A549 (cell line): ENCODE data around the gene CAPN7. TPM values are rescaled to one million over a fixed set of nuclear protein-coding genes. Genes with fewer than 3 reads are reported as not detected.

Experiments used
- ATAC-seq, 2 experiments: fragments of 200-7000 bp in 1 of 2; fragments of >200 bp in 1 of 2; cut with Nextera tagmentation in 1 of 2; cut with Tn5 transposase in 1 of 2; 3 replicates each; pipeline versions ENCODE4 v1.8.0 to v1.9.1; 2018 to 2020; ENCODE audit warnings: mild to moderate bottlenecking in 1 of 2, moderate library complexity in 1 of 2
- CTCF ChIA-PET: fragments of 300-600 bp; sonication (Branson Sonifier 250); formaldehyde crosslinking; extraction: SDS; loops from one replicate; lab custom pipeline; 2021; ENCODE audit warnings: antibody characterized with exemption, inconsistent platforms; lab: Yijun Ruan, JAX
- POLR2A ChIA-PET: fragments of 350-600 bp; formaldehyde crosslinking; extraction: SDS; loops from one replicate; lab custom pipeline; 2021; ENCODE audit warnings: antibody characterized with exemption, inconsistent platforms; lab: Yijun Ruan, JAX
- DNase-seq, 2 experiments: peaks; one replicate each; pipeline versions ENCODE4 v3.0.0 to v3.0.0-alpha.2; 2011 to 2016; ENCODE audit warnings: low read depth in 1 of 2, low spot score in 1 of 2
- FAIRE-seq: peaks from 2 replicates; lab custom pipeline; 2011; peaks lifted over from hg19 to GRCh38; lab: Jason Lieb, UNC
- H3K27ac ChIP-seq, 2 experiments: fragments of >200 bp; sonication (Bioruptor Twin); formaldehyde crosslinking; 3 replicates each; pipeline ENCODE4 v1.5.1; 2016 to 2017
- H3K4me1 ChIP-seq: fragments of >200 bp; sonication (Bioruptor Twin); formaldehyde crosslinking; 3 replicates; pipeline ENCODE4 v1.6.1; 2016
- H3K4me2 ChIP-seq: fragments of >200 bp; sonication (Bioruptor Twin); formaldehyde crosslinking; 3 replicates; pipeline ENCODE4 v1.6.1; 2016
- H3K4me3 ChIP-seq: fragments of >200 bp; sonication (Bioruptor Twin); formaldehyde crosslinking; 3 replicates; pipeline ENCODE4 v1.5.1; 2016
- H3K9me3 ChIP-seq: fragments of >200 bp; sonication (Bioruptor Twin); formaldehyde crosslinking; 3 replicates; pipeline ENCODE4 v1.6.1; 2016
- ATOH8 ChIP-seq: fragments of 250-450 bp; sonication (Bioruptor Pico); IDR thresholded peaks from 2 replicates; pipeline ENCODE4 v1.5.0; 2020; ENCODE audit warnings: low read depth, mild to moderate bottlenecking, moderate library complexity
- CHD4 ChIP-seq: fragments of 200-600 bp; sonication (generic); IDR thresholded peaks from 2 replicates; pipeline ENCODE4 v1.6.1; 2016; ENCODE audit warnings: antibody characterized with exemption, mild to moderate bottlenecking, borderline replicate concordance
- CTCF ChIP-seq: fragments of >200 bp; sonication (Bioruptor Twin); formaldehyde crosslinking; IDR thresholded peaks from 3 replicates; pipeline ENCODE4 v1.5.1; 2016
- ELK1 ChIP-seq: fragments of 150-350 bp; IDR thresholded peaks from 2 replicates; pipeline ENCODE4 v1.6.1; 2014; ENCODE audit warnings: low read depth, mild to moderate bottlenecking, low read length
- FOSB ChIP-seq: fragments of 250-450 bp; sonication (Bioruptor Pico); IDR thresholded peaks from 2 replicates; pipeline ENCODE4 v1.5.0; 2020; ENCODE audit warnings: mild to moderate bottlenecking, moderate library complexity
- FOXS1 ChIP-seq: fragments of 250-450 bp; sonication (Bioruptor Pico); IDR thresholded peaks from 2 replicates; pipeline ENCODE4 v1.5.0; 2020; ENCODE audit warnings: mild to moderate bottlenecking, moderate library complexity
- HEYL ChIP-seq: fragments of 250-450 bp; sonication (Bioruptor Pico); IDR thresholded peaks from 2 replicates; pipeline ENCODE4 v1.8.0; 2021; ENCODE audit warnings: mild to moderate bottlenecking, moderate library complexity
- HMGXB4 ChIP-seq: fragments of 250-450 bp; sonication (Bioruptor Pico); IDR thresholded peaks from 2 replicates; pipeline ENCODE4 v1.5.0; 2021; ENCODE audit warnings: mild to moderate bottlenecking, moderate library complexity, borderline replicate concordance
- HOXA7 ChIP-seq: fragments of 250-450 bp; sonication (Bioruptor Pico); IDR thresholded peaks from 2 replicates; pipeline ENCODE4 v1.5.0; 2020; ENCODE audit warnings: mild to moderate bottlenecking, moderate library complexity
- JUN ChIP-seq, 2 experiments: fragments of >200 bp; sonication (Bioruptor Twin); formaldehyde crosslinking; IDR thresholded peaks; 2 replicates in 1 of 2; 3 replicates in 1 of 2; pipeline ENCODE4 v1.6.1; 2016 to 2017
- MAFK ChIP-seq: fragments of 450-650 bp; IDR thresholded peaks from 2 replicates; pipeline ENCODE4 v1.6.1; 2014; ENCODE audit not compliant: partially characterized antibody
- MAX ChIP-seq: IDR thresholded peaks from 2 replicates; pipeline ENCODE4 v1.6.1; 2012
- RAD21 ChIP-seq, 2 experiments: fragments of >200 bp in 1 of 2; sonication (Bioruptor Twin) in 1 of 2; formaldehyde crosslinking in 1 of 2; IDR thresholded peaks in 1 of 2; conservative IDR thresholded peaks in 1 of 2; 2 replicates in 1 of 2; 3 replicates in 1 of 2; pipeline ENCODE4 v1.6.1; 2012 to 2018; ENCODE audit warnings: inconsistent platforms in 1 of 2
- RARB ChIP-seq: fragments of 250-450 bp; sonication (Bioruptor Pico); IDR thresholded peaks from 2 replicates; pipeline ENCODE4 v1.8.0; 2021; ENCODE audit warnings: mild to moderate bottlenecking, moderate library complexity
- REST ChIP-seq: fragments of 200-600 bp; sonication (generic); IDR thresholded peaks from 2 replicates; pipeline ENCODE4 v1.6.1; 2016; ENCODE audit warnings: antibody characterized with exemption, mild to moderate bottlenecking, moderate library complexity
- SMC3 ChIP-seq: fragments of >200 bp; sonication (Bioruptor Twin); formaldehyde crosslinking; IDR thresholded peaks from 3 replicates; pipeline ENCODE4 v1.6.1; 2018; ENCODE audit warnings: inconsistent platforms
- TP53 ChIP-seq: fragments of 250-450 bp; sonication (Bioruptor Pico); IDR thresholded peaks from 2 replicates; pipeline ENCODE4 v1.5.0; 2021; ENCODE audit warnings: mild to moderate bottlenecking, moderate library complexity
- USF2 ChIP-seq: fragments of 450-650 bp; IDR thresholded peaks from 2 replicates; pipeline ENCODE4 v1.6.1; 2014; ENCODE audit warnings: antibody characterized with exemption
- ZC3H11A ChIP-seq: fragments of 450-650 bp; IDR thresholded peaks from 2 replicates; pipeline ENCODE4 v1.6.1; 2014; ENCODE audit warnings: antibody characterized with exemption, mild to moderate bottlenecking
- WGBS: methylation state at CpG from one replicate; pipeline ENCODE4 v1.1.6; 2017; ENCODE audit errors: missing lambda C conversion rate; 5-methylcytosine and 5-hydroxymethylcytosine counted together
- polyA plus RNA-seq, 4 experiments: library from polyadenylated mRNA; depleted of rRNA in 3 of 4; stranded (reverse); fragments of >200 nt; fragmentation: RNase III in 1 of 4; extraction: RNeasy Plus Mini Kit Qiagen cat#74134 plus additional on column Dnase treatment in 1 of 4; gene quantifications; 2 replicates in 3 of 4; 3 replicates in 1 of 4; pipeline ENCODE4 v1.2.3, GENCODE V29; 2011 to 2017

The CAPN7 gene
- polyA plus RNA-seq, 2 of the 4 experiments (the other 2 are of a cell fraction) = 19.9 to 36.8 TPM

- H3K4me2 ChIP-seq = no peak overlapping the region
- TF ChIP-seq HEYL (CRISPR knock-in tag) = no peak
- TF ChIP-seq CTCF = no peak
- no peak for TF ChIP-seq RARB (CRISPR knock-in tag)
- no peak for TF ChIP-seq RAD21 (conservative IDR thresholded peaks at IDR 0.05 in 1 of 2, IDR thresholded peaks at IDR 0.05 in 1 of 2)
- TF ChIP-seq TP53 (CRISPR knock-in tag) = no peak
- TF ChIP-seq FOSB = no peak
- no peak for TF ChIP-seq SMC3
- no peak for TF ChIP-seq ATOH8 (CRISPR knock-in tag)
- TF ChIP-seq USF2 = no peak
- no peak for TF ChIP-seq HOXA7 (CRISPR knock-in tag)
- TF ChIP-seq MAX = no peak
- TF ChIP-seq ELK1 = no peak
- TF ChIP-seq ZC3H11A = no peak
- no peak for TF ChIP-seq JUN (IDR thresholded peaks at IDR 0.05)
- no peak for TF ChIP-seq CHD4
- no peak for TF ChIP-seq HMGXB4 (CRISPR knock-in tag)
- TF ChIP-seq REST = no peak
- no peak for TF ChIP-seq MAFK
- no peak for TF ChIP-seq FOXS1 (CRISPR knock-in tag)
- TF ChIP-seq, all 56 proteins: peak for 0
- DNase-seq = no peak
- Histone ChIP-seq H3K4me1 (peaks cover under 1% of the 10 kb centered on the region; the same call in 1 of the 3 replicates), H3K9me3 (no peaks in the 10 kb centered on the region), H3K4me3 (no peak overlapping the region), H3K27ac (no peak overlapping the region)
- no peak for FAIRE-seq
- WGBS = 92% methylated on average over 4 of the region's 4 CpGs
- ChIA-PET POLR2A (interaction anchor here (0.6 kb wide), 1 partner anchor 177 kb away, joined by 3 read pairs; no protein-coding TSS in a partner anchor), CTCF (interaction anchor here (1.2 to 11.1 kb wide), 3 partner anchors 19 to 142 kb away, joined by 3 to 121 read pairs (median 5); no protein-coding TSS in a partner anchor)
- no peak for ATAC-seq
Observed at GRCh38 chr3:15263120-15263519, 57.1 kb downstream of the CAPN7 start.
